Inferior parietal cortex (tissue), 1 donor: Measurements from ENCODE around the gene F2RL3.

ENCODE experiments used
- DNase-seq: peaks from one replicate; pipeline ENCODE4 v3.0.0-alpha.2; 2016; ENCODE audit errors: extremely low spot score

The F2RL3 gene

GRCh38 chr19:16888629-16889365 is at the start of gene F2RL3:
Gene F2RL3, plus strand, starts transcription at chr19:16888999. Its CDS starts 191 bp downstream, at chr19:16889190.
- DNase-seq, result no peak

DNA sequence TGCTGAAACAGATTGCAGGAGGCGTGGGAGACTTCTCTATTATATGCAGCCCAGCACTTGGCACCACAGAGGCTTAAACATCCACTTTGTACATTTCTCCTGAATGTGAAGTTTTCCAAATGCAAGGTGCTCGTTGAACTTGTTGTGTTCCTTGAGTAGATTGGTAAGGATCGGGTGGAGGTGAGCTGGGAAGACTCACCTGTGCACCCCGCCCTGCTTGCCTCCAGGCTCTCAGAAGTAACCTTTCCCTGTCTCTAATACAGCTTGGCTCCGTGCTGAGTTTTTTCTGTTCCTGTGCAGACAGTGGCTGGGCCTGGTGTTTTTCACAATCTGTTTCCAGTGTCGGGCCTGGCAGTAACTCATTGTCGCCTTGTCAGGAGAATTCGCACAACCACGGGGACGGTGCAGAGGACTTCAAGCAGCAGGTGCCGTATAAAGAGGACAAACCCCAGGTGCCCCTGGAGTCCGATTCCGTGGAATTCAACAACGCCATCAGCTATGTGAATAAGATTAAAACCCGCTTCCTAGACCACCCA is 47.3 kb upstream of the F2RL3 start:
- DNase-seq, result no peak

GRCh38 chr19:16846901-16847300 is 41.9 kb upstream of the F2RL3 start:
- no peak for DNase-seq

GRCh38 chr19:16847430-16847829 is 41.4 kb upstream of the F2RL3 start:
- DNase-seq, result no peak

- no peak for DNase-seq
These were observed 39.6 kb upstream of the F2RL3 start for GRCh38 chr19:16849168-16849567.

- no peak for DNase-seq
These were observed 38.7 kb upstream of the F2RL3 start for GRCh38 chr19:16850133-16850532.

DNA sequence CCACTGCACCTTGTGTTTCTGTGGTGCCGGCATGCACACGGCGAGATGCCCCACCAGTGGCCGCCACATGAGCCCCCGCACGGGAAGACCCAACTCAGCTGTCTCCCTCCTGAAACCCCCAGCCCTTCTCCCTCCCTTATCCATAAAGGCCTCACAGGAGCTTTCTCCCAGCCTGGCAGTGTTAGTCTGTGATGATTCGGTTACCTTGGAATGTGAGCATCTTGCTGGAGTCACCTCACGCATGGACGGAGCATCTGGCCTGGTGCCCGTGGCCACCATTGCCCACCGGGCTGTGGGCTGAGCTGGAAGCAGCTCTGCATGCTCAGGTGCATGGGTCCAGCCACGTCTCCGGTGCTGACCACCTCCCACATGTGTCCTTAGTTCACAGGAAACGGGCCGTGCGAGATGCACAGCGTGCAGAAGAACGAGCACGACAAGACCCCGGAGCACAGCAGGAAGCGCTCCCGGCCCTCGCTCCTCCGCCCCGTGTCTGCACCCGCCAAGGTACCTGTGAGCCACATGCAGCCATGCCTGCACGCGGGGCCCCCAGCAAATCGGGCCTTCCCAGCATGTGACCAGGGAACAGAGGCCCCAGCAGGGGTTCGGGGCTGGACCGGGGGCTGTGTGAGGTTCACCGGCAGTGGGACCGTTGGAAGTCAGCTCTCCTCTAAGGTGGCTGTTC is 37.6 kb upstream of the F2RL3 start:
- no peak for DNase-seq

GRCh38 chr19:16853066-16853465 is 35.7 kb upstream of the F2RL3 start:
- no peak for DNase-seq

- DNase-seq, result no peak
These were observed 32.7 kb upstream of the F2RL3 start for GRCh38 chr19:16856091-16856490.

DNA sequence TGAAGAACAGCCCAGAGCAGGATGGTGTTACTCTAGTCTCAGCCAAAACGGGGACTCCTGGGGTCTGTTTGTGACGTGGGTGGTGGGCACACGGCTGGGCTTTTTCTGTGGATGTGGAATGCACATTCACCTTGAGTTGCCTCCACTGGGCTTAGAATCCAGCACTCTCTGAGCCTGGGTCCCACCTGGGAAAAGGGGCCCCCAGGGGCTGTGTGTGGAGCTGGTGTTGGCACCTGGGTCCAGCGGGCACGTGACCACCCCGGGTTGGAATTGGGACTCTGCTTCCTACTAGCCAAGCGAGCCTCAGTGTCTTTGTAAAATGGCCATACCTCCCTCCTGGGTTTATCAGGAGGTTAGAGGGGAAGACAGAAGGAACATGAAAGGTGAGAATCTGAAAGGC is 29.2 kb upstream of the F2RL3 start:
- DNase-seq, result no peak

DNA sequence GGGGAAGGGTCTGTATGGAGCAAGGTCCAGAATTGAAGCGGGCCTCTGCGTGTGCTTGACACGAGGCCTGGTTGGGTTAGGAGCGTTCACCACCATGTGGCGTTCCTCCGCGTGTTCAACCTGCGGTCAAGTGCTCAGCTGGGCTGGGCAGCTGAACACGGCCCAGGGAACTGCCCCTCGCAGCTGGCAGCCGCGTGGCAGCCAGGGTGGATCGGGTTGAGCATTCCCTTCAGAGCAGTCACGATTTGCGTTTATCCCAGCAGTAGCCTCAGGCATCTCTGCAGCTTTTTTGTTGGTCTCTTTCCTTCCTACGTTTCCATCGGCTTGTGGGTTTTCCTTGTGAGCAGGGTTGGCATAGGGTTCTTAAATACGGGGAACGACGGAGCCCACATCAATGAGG is 28.7 kb upstream of the F2RL3 start:
- DNase-seq, result no peak

- no peak for DNase-seq
These were observed 27.8 kb upstream of the F2RL3 start for GRCh38 chr19:16861011-16861410.

DNA sequence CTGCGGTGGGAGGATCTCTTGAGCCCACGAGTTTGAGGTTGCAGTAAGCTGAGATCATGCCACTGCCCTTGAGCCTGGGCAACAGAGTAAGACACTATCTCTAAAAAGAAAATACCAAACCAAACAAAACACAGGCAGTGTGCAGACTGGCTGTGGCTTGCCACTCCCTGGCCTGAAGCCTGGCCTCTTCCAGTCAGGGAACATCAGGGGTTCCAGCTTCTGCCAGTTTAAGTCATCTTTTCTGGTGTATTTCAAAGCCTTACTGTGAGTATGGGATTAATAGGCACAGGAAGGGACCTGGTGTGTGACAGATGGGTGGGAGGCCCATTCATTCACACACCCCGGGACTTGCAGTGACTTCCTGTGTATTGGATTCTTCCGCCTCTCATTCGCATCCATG is 27.0 kb upstream of the F2RL3 start:
- no peak for DNase-seq

GRCh38 chr19:16862826-16863415 is 25.9 kb upstream of the F2RL3 start:
- DNase-seq, result no peak

- DNase-seq, result no peak
These were observed 21.6 kb upstream of the F2RL3 start for GRCh38 chr19:16867211-16867610.

GRCh38 chr19:16868423-16869130 is 20.2 kb upstream of the F2RL3 start:
- no peak for DNase-seq

GRCh38 chr19:16869331-16869972 is 19.3 kb upstream of the F2RL3 start:
- no peak for DNase-seq

DNA sequence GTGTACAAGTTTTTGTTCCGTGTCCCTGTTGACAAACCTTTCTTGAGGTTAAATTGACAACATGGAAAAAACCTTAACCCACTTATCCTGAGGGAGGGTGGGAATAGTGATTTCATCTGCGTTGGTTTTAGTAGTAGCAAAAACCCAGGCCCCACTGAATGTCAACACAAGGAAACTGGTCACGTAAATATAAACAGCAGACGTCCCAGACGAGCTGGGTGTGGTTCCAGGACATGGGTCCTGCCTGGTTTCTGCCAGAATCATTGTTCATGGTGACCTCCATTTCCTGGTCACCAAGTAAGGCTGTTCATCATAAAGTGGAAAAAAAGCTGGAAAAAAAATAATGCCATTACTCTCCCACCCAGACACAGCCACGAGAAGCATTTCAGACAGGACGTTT is 16.9 kb upstream of the F2RL3 start:
- DNase-seq, result no peak

DNA sequence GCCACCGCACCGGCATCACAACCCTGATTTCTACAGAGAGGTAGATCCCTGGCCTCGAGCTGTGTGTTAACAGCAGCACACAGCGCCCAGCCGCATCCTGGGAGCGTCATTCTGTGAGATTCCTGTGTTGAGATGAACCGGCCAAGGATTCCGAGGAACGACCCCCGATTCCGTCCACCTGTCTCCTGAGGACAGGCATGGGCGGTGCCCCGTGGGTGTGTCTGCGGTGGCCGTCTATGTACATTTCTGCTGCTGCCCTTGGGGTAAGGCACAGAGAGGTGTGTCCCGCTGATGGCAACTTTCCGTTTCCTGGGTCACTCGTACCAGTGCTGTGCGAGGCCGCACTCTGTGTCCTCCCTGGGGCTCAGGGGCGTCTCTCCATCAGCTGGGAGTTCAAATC is 16.1 kb upstream of the F2RL3 start:
- DNase-seq, result no peak

- DNase-seq, result no peak
These were observed 15.2 kb upstream of the F2RL3 start for GRCh38 chr19:16873594-16873993.

DNA sequence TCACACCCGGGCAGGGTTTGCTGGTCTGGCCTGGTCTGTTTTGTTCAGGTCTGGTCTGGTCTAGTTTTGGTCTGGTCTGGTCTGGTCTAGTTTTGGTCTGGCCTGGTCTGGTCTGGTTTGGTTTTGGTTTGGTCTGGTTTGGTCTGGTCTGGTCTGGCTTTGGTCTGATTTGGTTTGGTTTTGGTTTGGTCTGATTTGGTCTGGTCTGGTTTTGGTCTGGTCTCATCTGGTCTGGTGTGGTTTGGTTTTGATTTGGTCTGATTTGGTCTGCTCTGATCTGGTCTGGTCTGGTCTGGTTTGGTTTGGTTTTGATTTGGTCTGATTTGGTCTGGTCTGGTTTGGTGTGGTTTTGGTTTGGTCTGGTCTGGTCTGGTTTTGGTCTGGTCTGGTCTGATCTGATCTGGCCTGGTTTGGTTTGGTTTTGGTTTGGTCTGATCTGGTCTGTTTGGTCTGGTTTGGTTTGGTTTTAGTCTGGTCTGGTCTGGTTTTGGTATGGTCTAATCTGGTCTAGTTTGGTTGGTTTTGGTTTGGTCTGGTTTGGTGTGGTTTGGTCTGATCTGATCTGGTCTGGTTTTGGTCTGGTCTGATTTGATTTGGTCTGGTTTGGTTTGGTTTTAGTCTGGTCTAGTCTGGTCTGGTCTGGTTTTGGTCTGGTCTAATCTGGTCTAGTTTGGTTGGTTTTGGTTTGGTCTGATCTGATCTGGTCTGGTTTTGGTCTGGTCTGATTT is 14.4 kb upstream of the F2RL3 start:
- DNase-seq, result no peak
